SK-N-SH treated with all-trans-retinoic acid at 6 μM for 48 hours (cell line): ENCODE results near the gene ANKS1A.

Experiments
- ATAC-seq: fragments of 200-7000 bp; cut with Tn5 transposase; 3 replicates; pipeline ENCODE4 v1.9.1; 2020; ENCODE audit warnings: mild to moderate bottlenecking, moderate library complexity
- ARNTL ChIP-seq: fragments of 450-650 bp; formaldehyde crosslinking; IDR thresholded peaks from 2 replicates; pipeline ENCODE4 v1.5.0; 2020; ENCODE audit warnings: low read depth, mild to moderate bottlenecking, moderate library complexity, borderline replicate concordance
- BACH2 ChIP-seq: fragments of 250-450 bp; sonication (Bioruptor Pico); IDR thresholded peaks from 2 replicates; pipeline ENCODE4 v1.9.0; 2021; ENCODE audit warnings: mild to moderate bottlenecking, borderline replicate concordance
- CREB5 ChIP-seq: fragments of 250-450 bp; sonication (Bioruptor Pico); IDR thresholded peaks from 2 replicates; pipeline ENCODE4 v1.5.1; 2020; ENCODE audit warnings: low read depth, mild to moderate bottlenecking, moderate library complexity
- CSDC2 ChIP-seq: fragments of 250-450 bp; sonication (Bioruptor Pico); IDR thresholded peaks from 2 replicates; pipeline ENCODE4 v1.5.0; 2020; ENCODE audit warnings: mild to moderate bottlenecking, moderate library complexity
- ESRRG ChIP-seq: fragments of 250-450 bp; sonication (Bioruptor Pico); IDR thresholded peaks from 2 replicates; pipeline ENCODE4 v1.6.1; 2021; ENCODE audit warnings: mild to moderate bottlenecking
- GLIS3 ChIP-seq: fragments of 250-450 bp; sonication (Bioruptor Pico); IDR thresholded peaks from 2 replicates; pipeline ENCODE4 v1.5.0; 2020; ENCODE audit warnings: mild to moderate bottlenecking, moderate library complexity
- ISL1 ChIP-seq: fragments of 250-450 bp; sonication (Bioruptor Pico); IDR thresholded peaks from 2 replicates; pipeline ENCODE4 v2.1.2; 2022; ENCODE audit warnings: mild to moderate bottlenecking, moderate library complexity
- OSR1 ChIP-seq: fragments of 250-450 bp; sonication (Bioruptor Pico); IDR thresholded peaks from 2 replicates; pipeline ENCODE4 v1.8.0; 2022; ENCODE audit warnings: moderate library complexity, mild to moderate bottlenecking, inconsistent platforms
- PATZ1 ChIP-seq: fragments of 250-450 bp; sonication (Bioruptor Pico); IDR thresholded peaks from 2 replicates; pipeline ENCODE4 v1.8.0; 2020; ENCODE audit warnings: mild to moderate bottlenecking, moderate library complexity, borderline replicate concordance
- POU6F1 ChIP-seq: fragments of 250-450 bp; sonication (Bioruptor Pico); IDR thresholded peaks from 2 replicates; pipeline ENCODE4 v1.8.0; 2021; ENCODE audit warnings: low read depth, mild to moderate bottlenecking, moderate library complexity, borderline replicate concordance
- PPARA ChIP-seq: fragments of 250-450 bp; sonication (Bioruptor Pico); IDR thresholded peaks from 2 replicates; pipeline ENCODE4 v1.5.0; 2020; ENCODE audit warnings: mild to moderate bottlenecking, borderline replicate concordance
- RARB ChIP-seq: fragments of 250-450 bp; sonication (Bioruptor Pico); IDR thresholded peaks from 2 replicates; pipeline ENCODE4 v1.8.0; 2021; ENCODE audit warnings: mild to moderate bottlenecking, moderate library complexity
- TCF4 ChIP-seq: fragments of 250-450 bp; sonication (Bioruptor Pico); IDR thresholded peaks from 2 replicates; pipeline ENCODE4 v1.8.0; 2021; ENCODE audit warnings: mild to moderate bottlenecking, moderate library complexity, borderline replicate concordance
- TOX ChIP-seq: fragments of 250-450 bp; sonication (Bioruptor Pico); IDR thresholded peaks from 2 replicates; pipeline ENCODE4 v1.8.0; 2021; ENCODE audit warnings: mild to moderate bottlenecking, moderate library complexity, borderline replicate concordance
- TSHZ2 ChIP-seq: fragments of 250-450 bp; sonication (Bioruptor Pico); IDR thresholded peaks from 2 replicates; pipeline ENCODE4 v1.5.0; 2020; ENCODE audit warnings: mild to moderate bottlenecking, moderate library complexity
- ZFP3 ChIP-seq: fragments of 250-450 bp; sonication (Bioruptor Pico); IDR thresholded peaks from 2 replicates; pipeline ENCODE4 v1.5.0; 2020; ENCODE audit warnings: mild to moderate bottlenecking, moderate library complexity
- ZFP30 ChIP-seq: fragments of 450-650 bp; formaldehyde crosslinking; IDR thresholded peaks from 2 replicates; pipeline ENCODE4 v1.5.0; 2022; ENCODE audit warnings: mild to moderate bottlenecking, moderate library complexity
- ZNF565 ChIP-seq: fragments of 450-650 bp; formaldehyde crosslinking; conservative IDR thresholded peaks from 2 replicates; pipeline ENCODE4 v1.5.0; 2020; ENCODE audit warnings: low read depth, mild to moderate bottlenecking, moderate library complexity
- ZNF70 ChIP-seq: fragments of 450-650 bp; formaldehyde crosslinking; IDR thresholded peaks from 2 replicates; pipeline ENCODE4 v1.5.0; 2020; ENCODE audit warnings: mild to moderate bottlenecking, moderate library complexity
- ZNF8 ChIP-seq: fragments of 450-650 bp; formaldehyde crosslinking; IDR thresholded peaks from 2 replicates; pipeline ENCODE4 v1.5.0; 2020; ENCODE audit warnings: mild to moderate bottlenecking, moderate library complexity
- TF ChIP-seq, protein P1 (sequence below): fragments of 250-450 bp; sonication (Bioruptor Pico); IDR thresholded peaks from 2 replicates; pipeline ENCODE4 v1.5.1; 2021; ENCODE audit warnings: mild to moderate bottlenecking, moderate library complexity

The ANKS1A gene

DNA sequence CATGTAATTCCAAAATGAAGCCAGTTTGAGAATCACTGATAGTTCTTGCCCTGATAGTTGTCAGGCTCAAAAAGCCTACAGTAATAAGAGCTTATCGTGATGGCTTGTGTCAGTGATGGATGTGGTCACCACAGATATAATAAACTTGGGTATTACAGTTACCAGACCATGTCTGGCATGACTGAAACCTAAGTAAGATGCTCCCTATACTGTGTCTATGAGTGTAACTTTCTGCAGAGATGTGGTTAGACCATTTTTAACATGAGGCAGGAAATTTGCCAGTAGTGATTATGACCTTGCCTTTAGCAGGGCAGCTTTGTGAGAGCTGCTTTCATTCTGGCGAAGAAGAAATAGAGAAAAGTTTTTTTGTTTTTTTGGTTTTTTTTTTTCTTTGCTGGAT lies 90.2 kb downstream of the ANKS1A start:
- no peak for TF ChIP-seq CREB5 (CRISPR knock-in tag)
- TF ChIP-seq ZNF70 (CRISPR knock-in tag) = no peak
- no peak for TF ChIP-seq ZNF565 (CRISPR knock-in tag)
- no peak for TF ChIP-seq ESRRG (CRISPR knock-in tag)
- TF ChIP-seq TOX = no peak
- TF ChIP-seq ISL1 (CRISPR knock-in tag) = no peak
- no peak for TF ChIP-seq PPARA (CRISPR knock-in tag)
- no peak for TF ChIP-seq ZFP30 (CRISPR knock-in tag)
- no peak for TF ChIP-seq POU6F1 (CRISPR knock-in tag)
- TF ChIP-seq, protein P1, sequence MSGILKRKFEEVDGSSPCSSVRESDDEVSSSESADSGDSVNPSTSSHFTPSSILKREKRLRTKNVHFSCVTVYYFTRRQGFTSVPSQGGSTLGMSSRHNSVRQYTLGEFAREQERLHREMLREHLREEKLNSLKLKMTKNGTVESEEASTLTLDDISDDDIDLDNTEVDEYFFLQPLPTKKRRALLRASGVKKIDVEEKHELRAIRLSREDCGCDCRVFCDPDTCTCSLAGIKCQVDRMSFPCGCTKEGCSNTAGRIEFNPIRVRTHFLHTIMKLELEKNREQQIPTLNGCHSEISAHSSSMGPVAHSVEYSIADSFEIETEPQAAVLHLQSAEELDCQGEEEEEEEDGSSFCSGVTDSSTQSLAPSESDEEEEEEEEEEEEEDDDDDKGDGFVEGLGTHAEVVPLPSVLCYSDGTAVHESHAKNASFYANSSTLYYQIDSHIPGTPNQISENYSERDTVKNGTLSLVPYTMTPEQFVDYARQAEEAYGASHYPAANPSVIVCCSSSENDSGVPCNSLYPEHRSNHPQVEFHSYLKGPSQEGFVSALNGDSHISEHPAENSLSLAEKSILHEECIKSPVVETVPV (CRISPR knock-in tag) = no peak
- no peak for TF ChIP-seq GLIS3 (CRISPR knock-in tag)
- TF ChIP-seq ZFP3 (CRISPR knock-in tag) = no peak
- TF ChIP-seq RARB (CRISPR knock-in tag) = no peak
- no peak for TF ChIP-seq BACH2 (CRISPR knock-in tag)
- TF ChIP-seq PATZ1 (CRISPR knock-in tag) = no peak
- ATAC-seq = peak; percentile 65

GRCh38 chr6:34979994-34980393 lies 90.9 kb downstream of the ANKS1A start:
- no peak for TF ChIP-seq POU6F1 (CRISPR knock-in tag)
- TF ChIP-seq ZFP30 (CRISPR knock-in tag) = no peak
- TF ChIP-seq ZNF8 (CRISPR knock-in tag) = no peak
- no peak for TF ChIP-seq TOX
- TF ChIP-seq OSR1 = no peak
- no peak for TF ChIP-seq CREB5 (CRISPR knock-in tag)
- TF ChIP-seq ESRRG (CRISPR knock-in tag) = no peak
- TF ChIP-seq TCF4 = no peak
- TF ChIP-seq RARB (CRISPR knock-in tag) = no peak
- no peak for TF ChIP-seq ZNF70 (CRISPR knock-in tag)
- TF ChIP-seq ZNF565 (CRISPR knock-in tag) = no peak
- TF ChIP-seq ISL1 (CRISPR knock-in tag) = no peak
- TF ChIP-seq GLIS3 (CRISPR knock-in tag) = no peak
- TF ChIP-seq ARNTL (CRISPR knock-in tag) = no peak
- no peak for TF ChIP-seq TSHZ2 (CRISPR knock-in tag)
- TF ChIP-seq PATZ1 (CRISPR knock-in tag) = no peak
- no peak for TF ChIP-seq BACH2 (CRISPR knock-in tag)
- no peak for TF ChIP-seq CSDC2
- no peak for ATAC-seq
